NK-92 (cell line): Measurements from ENCODE around the gene BMP6.
"Not testable (repeated sequence)": the region's sequence is repeated elsewhere in the genome, so short reads cannot be mapped to it uniquely, and the experiment has no call there.

ENCODE experiments used
- DNase-seq: peaks from one replicate; lab custom pipeline; 2025; ENCODE audit not compliant: unreplicated experiment; lab: John Stamatoyannopoulos, UW

Gene BMP6

DNA sequence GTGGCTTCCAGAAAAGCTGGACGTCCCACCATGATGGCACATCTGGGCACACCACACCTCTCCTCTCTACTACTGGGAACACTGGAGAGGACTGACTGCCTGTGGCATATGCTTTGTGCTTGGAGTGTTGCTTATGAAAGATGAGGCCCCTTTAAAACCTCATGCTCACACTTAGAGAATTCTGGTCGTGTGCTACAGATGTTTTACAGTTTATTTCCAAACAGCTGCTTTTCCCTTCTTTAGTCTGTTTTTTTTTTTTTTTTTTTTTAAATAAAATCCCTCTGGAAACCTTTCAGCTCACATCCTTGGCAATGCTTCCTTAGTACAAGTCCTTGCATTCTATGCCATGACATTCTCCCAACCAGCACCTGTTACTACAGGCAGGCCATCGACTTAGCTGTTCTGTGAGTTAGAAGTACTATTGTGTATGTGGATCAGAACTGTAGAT lies 60.3 kb downstream of the BMP6 start:
- no peak for DNase-seq

DNA sequence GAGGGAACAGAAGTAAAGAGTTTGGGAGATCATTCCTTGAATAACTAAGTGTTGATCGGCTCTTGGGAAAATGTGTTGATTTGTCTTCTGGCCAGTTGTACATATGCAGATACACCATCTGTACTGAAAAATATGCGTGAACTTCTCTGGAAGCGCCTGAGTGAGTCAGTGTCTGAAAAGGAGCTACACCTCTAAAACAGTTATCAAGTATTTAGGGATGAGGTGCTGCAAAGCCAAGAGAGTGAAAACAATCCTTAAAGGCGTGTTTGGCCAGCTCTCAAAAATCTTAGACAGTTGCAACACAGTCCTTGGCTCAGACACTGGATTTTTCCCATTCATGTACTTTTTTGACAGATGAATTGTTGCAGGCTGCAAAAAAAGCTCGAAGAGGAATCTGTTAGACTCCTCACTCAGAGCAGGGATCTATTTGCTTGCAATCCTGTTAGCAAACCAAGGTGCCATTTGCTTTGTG lies 61.3 kb downstream of the BMP6 start:
- no peak for DNase-seq

DNA sequence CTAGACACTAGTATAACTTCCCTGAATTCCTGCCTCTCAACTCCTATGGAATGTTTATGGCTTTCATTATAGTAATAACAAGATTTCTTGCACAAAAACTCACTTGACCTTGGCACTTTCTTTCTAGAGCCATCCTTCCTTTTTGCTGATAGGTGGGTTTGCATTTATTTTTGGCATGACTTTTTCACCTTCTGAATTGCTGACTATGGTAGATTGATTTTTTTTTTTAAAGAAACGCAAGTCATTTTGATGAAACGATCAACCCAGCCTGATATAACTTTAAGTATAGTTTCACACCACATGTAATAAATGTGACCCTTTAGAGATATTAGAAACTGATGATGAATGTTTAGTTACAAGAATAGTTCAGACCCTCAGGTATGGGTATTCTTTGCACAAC lies 61.8 kb downstream of the BMP6 start:
- DNase-seq = no peak

DNA sequence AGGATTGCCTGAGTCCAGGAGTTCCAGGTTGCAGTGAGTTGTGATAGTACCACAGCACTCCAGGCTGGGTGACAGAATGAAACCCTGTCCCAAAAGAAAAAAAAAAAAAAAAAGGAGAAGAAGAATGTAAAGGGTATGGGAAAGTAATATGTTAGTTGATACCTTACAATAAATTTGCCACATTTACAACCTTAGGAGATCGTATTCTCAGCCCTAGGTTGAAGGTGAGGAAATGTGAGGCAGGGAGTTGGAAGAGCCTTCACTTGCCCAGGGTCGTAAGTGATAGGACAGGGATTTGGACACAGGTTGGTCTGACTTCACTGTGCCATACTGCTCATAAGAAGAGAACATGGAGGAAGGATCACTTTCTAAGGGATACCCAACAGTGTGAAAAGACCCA lies 68.6 kb downstream of the BMP6 start:
- DNase-seq = no peak

DNA sequence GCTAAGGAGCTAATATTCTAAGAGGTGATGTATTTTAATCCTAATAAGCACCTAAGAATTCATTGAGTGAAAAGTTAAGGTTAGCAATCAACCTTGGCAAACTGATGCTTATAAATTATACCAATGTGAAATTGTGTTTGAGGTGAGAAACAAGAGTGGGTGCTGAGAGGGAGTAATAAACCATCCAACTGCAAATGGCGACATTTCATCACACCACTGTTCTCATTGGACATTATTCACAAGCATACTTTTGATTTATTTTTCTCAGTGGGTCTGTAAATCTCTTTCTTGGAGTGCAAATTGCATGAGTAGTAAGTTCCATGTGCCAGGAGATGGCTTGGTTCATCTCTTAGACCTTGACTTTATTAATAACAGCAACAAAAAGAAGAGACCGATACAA lies 71.5 kb downstream of the BMP6 start:
- no peak for DNase-seq

DNA sequence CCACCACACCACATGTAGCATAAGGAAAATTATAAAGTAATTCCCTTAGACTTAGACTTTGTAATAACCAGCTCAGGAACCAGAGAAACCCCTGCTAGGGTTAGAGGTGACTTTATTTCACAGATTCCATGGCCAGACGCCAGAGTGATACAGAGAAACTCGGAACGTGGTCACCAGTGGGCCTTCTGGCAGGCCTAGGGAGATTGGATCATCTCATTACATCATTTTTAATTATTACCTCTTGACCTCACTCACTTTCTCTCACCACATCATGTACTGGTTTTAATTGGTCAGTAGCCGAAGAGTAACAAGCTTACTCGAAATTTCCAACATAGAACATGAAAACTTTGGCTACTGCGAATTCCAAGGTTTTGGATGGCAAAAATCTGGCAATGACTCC lies 72.9 kb downstream of the BMP6 start:
- no peak for DNase-seq

DNA sequence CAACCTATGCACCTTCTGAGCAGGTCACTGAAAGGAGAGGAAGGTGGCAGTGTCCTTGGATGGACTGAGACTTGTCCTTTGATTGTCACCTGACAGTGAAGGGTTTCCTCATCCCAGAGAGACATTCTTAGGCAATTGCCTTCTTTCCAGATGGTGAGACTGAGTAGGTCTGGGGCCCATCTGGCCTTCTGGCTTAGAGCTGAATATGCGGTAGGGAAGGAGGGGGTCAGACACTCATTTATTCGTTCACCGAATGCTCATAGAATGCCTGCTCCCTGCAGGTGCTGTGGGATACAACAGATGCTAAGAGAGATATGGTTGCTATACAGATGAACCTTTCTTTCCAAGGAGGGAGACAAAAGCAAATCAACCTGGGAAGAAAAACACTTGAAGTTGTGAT lies 76.8 kb downstream of the BMP6 start:
- no peak for DNase-seq

DNA sequence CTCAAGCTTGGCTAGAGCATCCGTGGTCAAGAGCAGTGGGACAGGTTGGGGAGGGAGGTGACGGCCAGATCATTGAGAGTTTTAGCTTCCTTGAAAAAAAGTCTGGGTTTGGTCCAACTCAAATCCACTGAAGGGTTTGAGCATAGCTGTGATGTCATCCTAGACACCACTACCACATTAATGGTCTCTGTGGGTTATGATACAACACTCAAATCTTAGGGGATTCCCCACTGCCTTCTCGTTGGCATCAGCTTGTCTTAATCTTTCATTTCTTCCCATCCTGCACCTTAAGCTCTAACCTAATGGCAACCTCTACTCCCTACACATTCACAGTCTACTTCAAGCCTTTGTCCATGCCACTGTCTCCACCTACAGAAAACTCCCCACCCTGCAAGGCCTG lies 77.3 kb downstream of the BMP6 start:
- DNase-seq = no peak

DNA sequence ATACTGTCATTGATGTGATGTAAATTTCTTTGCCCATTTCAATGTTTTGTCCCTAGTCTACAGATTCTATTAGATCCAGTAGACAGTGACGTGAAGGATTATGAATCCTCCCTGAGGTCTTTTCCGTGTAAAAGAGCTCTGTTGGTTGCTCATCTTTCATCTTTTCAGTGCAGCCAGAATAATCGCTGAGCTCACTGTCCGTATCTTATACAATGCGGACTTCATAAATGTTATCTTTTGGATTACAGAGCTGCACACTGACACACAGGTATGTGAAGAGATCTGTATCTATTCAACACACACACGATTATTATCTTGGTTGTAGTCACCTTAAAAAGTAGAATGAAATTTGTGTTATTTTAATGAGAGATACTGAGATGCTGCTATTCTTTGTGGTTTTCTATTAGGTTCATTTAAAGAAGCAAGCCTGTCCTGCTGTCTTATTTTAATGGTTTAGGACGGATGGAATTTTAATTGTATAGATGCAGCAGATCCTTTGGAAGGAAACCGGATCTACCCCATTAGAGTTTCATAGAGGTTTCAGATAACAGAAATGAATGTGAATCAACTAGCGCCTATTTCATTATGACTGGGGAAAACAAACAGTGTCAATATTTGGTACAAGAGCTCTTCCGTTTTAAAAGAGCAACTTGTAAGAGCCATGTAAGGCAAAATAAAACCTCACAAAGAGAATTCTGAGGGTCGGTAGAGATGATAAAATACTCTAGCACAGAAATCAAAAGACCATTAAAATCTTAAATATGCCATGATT lies 79.4 kb downstream of the BMP6 start:
- no peak for DNase-seq

DNA sequence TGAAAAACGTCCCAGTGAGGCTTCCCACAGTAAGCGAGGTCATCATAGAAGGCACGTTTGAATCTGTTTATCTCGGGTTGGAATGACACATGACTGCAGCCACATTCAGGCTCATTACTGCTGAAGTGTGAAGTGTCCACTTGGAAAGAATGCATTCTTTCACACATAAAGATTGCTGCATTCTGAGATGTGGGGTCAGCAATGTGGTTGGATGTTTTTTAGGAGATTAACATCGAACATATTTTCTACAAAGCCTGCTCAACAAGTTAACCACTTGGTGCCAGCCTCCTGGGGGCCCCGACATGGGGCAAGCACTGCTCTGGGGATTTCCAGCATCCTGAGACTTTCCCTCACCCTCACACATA lies 79.9 kb downstream of the BMP6 start:
- DNase-seq = no peak

DNA sequence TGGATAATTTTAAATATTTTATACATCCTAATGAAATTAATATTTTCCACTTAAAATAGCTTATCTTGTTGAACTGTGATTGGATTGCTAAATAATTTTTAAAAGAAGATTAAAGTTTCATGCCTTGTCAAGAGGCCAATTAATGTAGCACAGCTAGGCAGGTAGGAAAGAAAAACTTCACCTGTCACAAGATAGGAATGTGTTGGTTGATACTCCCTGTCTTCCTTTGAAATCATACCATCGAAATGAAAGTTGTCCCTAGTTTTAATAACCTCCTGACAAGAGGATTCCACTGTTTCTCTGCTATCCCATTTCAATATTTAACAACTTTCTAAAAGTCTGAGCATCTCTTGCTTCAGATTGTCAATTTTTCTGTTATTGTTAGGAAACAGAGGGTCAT lies 80.8 kb downstream of the BMP6 start:
- DNase-seq = no peak

DNA sequence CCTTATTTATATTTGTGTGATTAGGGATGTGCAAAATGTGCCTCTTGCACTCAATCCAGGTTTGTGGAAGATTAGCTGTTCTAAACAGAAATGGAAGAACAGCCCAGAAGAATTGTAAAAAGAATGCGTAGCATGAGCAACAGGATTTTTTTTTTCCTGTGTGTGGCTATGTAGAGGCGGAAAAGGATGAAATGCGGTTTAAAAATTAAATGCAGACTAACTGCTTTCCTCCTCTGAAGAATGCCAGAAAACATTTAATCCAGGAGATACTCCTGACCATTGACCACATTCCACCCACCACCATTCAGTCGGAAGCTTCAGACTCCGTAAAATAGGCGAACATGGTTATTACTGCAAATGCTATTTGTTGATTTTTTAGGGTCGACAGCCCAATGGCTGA lies 83.4 kb downstream of the BMP6 start:
- no peak for DNase-seq

DNA sequence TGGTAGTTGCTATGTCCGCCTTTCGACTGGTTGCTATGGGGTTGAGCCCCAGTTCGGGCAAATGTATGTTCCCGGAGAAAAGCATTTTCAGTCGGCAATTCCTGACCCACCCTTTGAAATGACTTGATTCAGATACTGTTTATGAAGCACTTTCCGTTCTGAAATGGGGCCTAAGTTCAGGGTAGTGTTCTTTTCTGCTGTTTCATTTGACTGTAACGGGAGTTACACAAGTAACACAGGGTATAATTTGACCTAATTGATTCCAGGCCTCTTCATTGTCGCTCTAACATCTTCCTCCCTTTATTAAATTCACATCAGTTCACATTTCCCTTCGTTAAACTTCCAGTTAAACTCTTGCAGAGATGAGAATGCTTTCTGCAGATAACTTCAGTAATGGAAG lies 85.5 kb downstream of the BMP6 start:
- DNase-seq = no peak

DNA sequence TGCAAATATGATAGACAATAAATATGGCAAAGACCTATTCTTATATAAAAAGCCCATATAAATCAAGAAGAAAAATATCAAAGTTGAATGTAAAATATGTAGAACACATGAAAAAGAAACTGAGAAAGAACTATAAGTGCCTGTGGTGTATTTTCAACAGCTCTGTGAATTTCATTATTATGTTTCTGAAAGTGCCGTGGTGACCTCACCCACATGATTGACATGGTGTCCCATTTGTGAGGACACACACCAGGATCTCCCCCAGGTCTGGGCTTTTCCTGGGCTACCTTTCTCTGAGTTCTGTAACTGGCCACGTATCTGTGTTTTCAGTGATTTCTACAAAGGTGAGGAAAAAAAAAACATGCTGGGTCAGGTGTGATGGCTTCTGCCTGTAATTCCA lies 86.7 kb downstream of the BMP6 start:
- DNase-seq = no peak

DNA sequence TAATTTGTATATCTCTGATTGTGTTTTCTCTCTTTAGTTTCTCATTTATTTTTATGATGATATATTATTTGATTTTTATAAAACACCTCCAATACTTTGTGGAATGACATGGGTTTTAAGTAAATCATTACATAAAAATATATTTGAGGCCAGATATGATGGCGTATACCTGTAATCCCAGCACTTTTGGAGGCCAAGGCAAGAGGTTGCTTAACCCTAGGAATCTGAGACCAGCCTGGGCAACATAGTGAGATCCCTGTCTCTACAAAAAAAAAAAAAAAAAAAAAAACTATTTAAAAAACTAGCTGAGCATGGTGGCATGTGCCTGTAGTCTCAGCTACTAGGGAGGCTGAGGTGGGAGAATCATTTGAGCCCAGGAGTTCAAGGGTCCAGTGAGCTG lies 87.3 kb downstream of the BMP6 start:
- DNase-seq = no peak

DNA sequence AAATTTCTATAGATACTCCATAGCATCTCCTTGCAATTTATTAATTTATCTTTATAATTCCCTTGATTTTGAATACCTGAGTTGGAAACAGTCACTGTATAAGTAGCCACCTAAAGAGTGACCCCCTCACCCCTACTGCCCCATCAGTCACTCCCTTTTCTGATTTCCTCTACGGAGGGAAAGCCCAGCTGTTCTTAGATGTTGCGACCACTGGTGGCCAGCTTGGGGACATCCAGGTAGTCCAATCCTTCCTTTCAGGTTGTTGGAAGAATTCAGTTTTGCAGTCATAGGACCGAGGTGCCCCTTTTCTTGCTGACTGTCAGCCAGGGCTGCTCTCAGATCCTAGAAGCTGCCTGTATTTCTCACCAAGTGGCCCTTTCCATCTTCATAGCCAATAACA lies 87.8 kb downstream of the BMP6 start:
- no peak for DNase-seq

DNA sequence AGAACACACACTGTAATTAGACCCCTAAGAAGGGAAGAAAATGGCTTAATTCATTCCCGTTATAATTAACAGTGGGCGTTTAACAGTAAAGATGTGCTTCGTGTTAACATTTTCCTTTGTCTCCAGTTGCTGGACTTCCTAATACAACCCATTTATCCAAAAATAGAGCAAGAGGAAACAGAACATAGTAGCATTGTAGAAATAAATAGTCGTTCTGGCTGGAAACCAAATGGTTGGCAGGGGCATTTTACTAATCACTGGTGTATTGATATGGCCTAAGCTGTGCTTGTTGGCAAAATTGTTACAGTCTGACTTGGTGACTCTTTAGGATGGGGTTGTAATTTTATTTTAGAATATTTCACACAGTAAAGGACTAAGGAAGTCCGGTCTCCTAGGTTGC lies 89.8 kb downstream of the BMP6 start:
- DNase-seq = no peak

DNA sequence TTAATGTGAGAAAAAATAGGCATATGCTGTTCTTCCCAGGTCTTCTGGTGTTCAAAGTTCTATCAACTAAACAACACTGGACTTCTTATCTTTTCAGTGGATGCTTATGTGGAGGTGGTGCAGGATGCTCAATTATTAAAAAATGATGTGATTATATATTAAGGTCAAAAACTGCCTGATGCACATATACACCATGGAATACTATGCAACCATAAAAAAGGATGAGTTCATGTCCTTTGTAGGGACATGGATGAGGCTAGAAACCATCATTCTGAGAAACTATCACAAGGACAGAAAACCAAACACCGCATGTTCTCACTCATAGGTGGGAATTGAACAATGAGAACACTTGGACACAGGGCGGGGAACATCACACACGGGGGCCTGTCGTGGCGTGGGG lies 91.3 kb downstream of the BMP6 start:
- DNase-seq = not testable (repeated sequence)

DNA sequence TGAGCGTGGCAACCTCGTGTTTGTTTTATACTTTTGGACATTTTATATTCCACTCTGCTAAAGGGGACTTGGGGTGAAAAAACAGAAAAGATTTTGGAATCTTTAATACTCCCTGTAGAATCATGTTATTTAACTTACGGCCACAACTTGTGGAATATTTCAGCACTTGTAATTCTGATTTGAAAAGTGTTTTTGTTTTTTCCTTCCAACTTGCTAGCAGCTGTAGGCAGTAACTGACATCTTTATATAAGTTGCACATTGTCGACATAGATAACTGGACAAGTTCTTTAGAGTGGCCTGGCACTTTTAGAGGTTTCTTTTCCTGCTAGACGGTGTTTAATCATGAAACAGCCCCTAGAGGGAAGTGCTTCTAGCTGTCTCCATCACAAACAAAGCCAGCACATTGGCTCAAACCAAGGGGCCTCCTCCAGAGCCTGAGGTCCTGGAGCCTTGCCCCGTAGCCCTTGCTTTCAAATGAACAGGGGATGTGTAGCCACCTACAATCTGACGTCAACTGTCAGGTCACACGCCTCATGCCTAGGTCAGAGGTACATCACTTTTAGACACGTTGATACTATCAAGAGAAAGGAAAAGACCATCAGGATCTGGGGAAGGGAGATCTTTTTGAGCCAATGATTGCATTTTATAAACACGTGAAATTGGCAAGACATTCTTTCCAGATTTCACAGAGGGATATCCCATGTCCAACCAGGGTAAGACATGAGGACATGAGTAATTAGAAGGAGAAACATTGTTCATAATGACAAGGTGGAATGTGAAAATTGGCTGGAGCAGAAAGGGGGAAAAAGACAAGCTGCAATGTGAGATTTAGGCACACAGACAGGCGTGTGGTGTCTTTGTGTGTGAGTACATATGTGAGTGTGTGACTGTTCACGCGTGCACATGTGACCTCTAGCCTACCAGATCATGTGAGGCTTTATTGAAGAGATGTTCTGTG lies 92.6 kb downstream of the BMP6 start:
- DNase-seq = no peak

DNA sequence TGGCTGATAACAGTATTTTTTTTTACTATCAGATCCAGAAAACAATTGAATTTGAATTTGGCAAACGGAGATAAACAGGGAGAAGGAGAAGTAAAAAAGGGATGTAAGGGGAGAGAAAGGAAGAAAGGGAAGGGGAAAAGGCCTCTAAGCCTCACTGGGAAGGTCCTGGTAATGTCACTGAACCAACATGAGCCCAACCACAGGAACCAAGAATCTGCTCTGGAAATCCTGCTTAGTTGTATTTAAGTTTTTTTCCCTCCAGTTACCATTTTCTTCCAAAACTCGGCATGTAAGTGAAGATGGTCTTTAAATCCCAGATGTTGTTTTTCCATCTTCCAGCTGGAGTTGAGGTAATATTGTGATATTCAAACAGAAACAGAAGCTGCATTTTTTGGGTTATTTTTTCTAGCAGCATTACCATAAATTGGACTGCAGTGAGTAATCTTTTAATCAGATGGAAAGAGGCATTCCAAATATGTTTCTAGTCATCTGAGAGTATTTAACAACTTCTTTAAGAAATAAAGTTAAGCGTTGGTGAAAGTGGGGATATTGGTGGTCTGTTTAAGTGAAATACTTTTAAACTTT lies 93.6 kb downstream of the BMP6 start:
- no peak for DNase-seq

DNA sequence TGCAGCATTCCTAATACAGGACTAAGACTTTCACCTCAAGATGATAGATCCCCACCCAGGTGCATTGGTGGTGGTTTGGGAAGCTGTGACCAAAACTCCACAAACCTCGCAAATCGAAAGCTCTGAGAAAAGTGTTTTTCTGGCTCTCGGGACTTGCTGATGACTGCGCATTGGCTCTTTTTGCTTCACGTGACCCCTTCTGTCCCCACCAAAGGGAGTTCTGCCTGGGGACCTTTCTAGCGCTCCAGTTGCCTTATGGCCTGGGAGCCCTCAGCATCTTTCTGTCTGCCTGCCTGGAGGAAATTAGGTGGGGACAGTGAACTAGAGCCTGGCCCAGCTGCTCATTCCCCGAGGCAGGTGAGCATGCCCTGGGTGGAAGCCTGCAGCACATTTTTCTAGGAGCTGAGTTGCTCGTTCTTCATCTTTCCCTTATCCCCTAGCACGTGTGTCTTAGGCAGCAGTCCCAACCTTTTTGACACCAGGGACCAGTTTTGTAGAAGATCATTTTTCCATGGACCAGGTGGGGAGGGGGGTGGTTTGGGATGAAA lies 94.5 kb downstream of the BMP6 start:
- DNase-seq = no peak

DNA sequence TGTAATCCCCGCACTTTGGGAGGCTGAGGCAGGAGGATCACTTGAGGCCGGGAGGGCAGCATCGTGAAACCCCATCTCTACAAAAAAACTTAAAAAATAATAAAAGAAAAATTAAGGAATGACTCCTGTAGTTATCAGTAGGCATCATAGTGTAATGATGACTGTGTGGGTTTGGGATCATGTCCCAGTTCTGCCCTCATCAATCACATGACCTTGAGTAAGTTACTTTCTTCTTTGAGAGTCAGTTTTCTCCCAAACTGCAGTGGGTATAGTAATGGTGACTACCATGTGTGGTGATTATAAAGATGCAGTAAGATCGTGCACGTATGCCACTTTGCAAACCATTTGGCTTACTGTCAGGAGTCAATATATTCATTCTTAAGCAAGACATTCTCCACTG lies 95.5 kb downstream of the BMP6 start:
- DNase-seq = no peak
